NCI-H2081 (cell line): ENCODE data around the gene HOXB2.
"Not testable (repeated sequence)": the region's sequence is repeated elsewhere in the genome, so short reads cannot be mapped to it uniquely, and the experiment has no call there.

ENCODE experiments used
- DNase-seq, 2 experiments: peaks; one replicate each; lab custom pipeline; 2025; lab: John Stamatoyannopoulos, UW

Gene HOXB2

DNA sequence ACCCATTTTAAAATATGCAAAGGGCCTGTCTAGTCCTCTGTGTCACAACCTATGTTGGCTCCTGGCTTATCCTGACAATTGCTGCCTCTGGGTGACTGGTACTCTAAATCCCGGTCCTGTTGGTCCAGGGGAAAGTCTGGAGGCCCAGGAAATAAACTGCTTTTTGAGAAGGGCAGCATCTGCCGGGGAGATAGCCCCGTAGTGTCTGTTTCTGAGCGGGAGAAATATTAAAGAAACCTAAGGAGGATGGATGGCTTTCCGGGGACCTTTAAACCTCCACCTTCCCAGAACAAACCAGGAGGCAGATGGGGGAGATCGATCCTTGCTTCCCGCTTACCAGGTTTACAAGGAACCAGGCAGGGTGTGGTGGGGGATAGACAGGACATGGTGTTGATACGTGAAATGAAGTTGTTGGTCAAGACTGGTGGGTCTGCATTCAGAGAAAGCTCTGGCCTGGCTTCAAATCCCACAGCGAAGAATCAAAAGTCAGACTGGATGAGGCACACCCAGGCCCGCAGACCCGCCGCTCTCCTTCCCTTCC, 3.8 kb downstream of the HOXB2 start:
- DNase-seq = no peak

DNA sequence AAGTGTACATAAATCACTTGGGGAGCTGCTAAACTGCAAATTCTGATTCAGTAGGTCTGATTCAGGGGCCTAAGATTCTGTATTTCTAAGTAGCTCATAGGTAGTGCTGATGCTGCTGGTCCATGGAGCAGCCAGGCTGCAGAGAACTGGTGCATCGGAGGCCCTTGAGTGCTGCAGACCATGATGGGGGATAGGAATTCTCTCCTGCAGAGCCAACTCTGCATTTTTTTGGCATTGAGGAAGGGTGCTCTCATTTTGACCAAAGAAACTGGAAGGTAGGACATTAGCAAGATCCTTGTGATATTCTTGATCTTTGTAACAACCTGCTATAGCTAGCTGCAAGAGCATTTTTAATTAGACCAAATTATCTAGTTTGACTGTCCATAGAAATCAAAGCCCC, 4.7 kb downstream of the HOXB2 start:
- DNase-seq = no peak

DNA sequence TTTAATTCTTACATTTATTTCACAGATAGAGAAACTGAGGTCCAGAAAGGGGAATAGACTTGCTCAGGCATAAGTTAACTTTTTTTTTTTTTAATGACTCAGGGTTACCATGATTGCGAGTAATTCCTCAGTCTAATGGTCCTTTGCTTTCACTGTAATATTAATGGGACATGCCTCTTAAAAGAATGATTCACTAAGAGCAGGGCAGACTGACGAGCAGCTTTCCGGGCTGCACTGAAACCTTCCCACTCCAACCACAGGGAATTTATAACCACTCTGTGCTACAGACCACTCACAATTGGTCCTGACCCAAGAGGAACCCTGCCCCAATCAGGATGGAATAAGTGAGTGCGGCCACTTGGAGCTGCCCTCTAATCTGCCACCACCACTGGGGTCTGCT, 5.7 kb downstream of the HOXB2 start:
- no peak for DNase-seq

DNA sequence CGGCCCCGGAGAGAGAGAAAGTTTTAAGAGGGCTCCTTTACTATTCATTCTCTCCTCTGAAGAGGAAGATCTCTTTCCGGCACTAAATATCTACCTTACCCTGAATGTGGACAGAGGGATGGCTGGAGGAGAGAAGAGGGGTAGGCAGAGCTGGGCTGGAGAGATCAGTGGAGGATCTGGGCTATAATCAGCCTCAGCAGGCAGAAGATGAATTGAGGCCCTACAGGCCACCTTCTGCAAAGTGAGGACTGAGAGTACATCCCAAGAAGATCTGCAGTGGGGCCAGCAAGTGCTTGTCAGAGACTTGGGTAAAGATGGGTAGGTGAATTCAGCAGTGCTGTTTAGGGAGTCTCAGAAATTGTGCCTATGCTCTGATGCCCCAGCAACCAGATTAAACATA, 7.6 kb downstream of the HOXB2 start:
- no peak for DNase-seq

DNA sequence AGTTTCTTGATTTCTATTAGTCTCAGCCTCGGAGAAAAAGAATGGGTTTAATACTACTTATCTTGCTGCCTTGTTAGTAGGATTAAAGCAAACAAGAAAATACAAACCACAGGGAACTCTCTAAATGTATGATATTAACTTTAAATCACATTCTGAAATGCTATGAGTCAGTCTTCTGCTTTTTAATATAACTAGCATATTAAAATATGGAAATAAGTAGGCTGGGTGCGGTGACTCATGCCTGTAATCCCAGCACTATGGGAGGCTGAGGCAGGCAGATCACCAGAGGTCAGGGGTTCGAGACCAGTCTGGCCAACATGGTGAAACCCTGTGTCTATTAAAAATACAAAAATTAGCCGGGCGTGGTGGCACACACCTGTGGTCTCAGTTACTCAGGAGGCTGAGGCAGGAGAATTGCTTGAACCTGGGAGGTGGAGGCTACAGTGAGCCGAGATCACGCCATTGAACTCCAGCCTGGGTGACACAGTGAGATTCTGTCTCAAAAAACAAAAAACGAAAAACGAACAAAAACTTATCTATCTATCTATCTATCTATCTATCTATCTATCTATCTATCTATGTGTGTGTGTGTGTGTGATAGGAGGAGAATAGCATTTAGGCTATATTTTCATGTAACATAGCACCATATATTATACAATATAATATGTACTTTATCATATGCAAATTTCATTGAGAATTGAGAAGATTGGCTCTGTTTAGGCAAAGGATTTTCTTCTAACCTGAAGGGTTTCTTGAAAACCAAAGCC, 8.9 kb downstream of the HOXB2 start:
- DNase-seq = not testable (repeated sequence)

DNA sequence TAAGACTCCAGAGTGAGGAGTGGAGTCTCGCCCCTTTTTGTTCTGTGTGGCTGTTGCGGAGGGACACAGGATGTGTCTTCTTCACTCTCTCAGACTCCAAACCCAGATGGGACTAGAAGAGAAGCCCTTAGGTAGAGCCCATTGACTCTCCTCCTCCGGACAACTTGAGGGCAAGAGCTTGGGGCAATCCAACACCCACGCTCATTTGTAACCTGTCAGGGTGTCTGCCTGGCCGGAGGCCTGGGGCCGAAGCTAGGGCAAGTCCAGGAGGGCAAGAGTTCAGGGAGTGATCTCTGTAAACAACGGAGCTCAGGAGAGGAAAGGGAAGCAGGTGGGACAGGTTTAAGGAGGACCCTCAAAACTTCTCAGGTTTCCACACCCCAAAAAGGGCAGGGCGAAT, 12.6 kb downstream of the HOXB2 start:
- no peak for DNase-seq

DNA sequence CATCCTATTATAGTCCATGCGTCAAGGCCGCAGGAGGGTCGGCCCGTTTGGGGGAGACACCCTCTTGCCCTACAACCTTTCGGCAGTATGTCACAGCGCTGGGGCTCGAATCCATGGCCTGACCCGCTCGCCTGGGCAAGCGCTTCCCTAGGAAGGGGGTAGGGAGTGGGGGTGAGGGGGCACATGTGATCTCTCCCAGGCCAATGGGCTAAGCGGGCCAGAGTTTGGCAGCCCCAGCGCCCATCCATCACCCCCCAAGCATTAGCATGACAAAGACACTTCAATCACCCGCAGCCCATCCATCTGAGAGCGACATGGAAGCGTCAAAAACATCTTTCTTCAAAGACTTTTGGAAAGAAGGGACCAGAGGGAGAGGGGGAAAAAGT, 14.0 kb downstream of the HOXB2 start, which contains the start of gene HOXB1:
TSS of gene HOXB1 (minus strand) at position 125 of the 386 bp plus-strand sequence. CDS start at position 18, 107 bp downstream.
- no peak for DNase-seq

DNA sequence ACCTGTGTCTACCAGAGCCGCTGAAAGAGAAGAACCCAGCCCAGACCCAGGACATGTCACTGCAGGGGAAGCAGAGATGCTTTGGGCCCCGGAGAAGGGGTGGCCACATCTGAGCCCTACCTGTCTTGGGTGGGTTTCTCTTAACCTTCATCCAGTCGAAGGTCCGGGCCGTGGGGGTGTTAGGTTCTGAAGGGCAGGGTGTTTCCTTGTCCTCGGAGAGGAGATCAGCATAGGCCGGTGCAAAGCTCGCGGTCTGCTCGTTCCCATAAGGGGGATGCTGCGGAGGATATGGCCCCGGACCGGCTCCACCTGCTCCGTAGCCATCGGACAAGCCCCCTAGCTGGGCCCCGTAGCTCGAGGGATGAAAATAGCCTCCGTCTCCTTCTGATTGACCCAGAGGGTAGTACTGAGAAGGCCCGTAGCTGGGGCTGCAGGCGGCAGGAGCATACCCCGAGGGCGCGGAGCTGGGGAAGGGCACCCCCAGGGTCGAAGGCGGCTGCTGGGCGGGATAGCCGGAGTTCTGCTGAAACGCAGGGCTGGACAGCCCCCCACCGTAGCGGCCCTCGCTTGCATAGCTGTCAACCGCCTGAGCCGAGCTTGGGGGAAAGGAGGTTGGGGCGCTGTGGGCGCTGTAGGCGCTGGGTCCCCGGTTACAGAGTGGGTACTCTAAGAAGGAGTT, 14.6 kb downstream of the HOXB2 start:
- no peak for DNase-seq

DNA sequence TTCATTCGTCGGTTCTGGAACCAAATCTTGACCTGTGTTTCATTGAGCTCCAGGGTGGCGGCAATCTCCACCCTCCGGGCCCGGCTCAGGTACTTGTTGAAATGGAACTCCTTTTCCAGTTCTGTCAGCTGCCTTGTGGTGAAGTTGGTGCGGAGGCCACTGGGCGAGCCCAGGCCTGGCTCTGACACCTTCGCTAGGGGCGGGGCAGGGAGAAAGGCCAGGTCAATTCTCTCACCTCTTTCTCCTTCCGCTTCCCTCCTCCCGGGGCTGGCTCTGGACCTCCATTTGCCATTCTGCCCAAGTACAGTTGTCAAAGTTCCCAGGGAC, 15.3 kb downstream of the HOXB2 start:
- DNase-seq = no peak

DNA sequence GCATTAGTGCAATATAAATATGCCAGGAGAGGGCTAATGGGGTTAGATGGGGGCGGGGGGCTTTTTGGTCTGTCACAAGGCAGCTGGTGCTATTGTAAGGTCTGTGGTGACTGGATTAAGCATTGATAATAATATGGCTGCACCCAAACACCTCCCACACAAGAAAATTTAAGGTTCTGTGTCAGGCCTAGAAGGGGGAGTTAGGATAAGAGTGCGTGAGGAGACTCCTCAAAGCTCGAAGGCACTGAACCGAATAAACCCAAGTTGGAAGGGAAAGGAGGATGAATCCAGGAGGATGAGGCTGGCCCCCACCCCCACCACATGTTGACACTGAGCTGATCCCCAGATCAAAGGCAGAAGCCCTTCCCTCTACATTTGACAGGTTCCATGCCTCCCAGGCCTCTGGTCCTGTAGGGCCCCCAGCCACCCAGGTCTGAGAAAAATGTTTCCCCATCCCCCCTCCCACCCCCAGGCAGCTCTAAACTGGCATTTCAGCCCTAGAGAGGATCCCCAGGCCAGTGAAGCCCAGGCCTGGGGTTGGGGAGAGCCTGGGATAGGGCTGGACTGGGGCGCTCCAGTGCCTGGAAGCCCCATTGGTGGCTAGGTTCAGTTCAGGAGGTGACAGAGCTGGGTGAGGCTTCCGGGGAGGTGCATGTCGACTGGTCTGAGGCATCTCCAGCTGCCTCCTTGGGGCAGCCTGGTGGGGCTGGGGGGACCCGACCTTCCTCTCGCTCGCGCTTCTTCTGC, 15.8 kb downstream of the HOXB2 start:
- DNase-seq = no peak

DNA sequence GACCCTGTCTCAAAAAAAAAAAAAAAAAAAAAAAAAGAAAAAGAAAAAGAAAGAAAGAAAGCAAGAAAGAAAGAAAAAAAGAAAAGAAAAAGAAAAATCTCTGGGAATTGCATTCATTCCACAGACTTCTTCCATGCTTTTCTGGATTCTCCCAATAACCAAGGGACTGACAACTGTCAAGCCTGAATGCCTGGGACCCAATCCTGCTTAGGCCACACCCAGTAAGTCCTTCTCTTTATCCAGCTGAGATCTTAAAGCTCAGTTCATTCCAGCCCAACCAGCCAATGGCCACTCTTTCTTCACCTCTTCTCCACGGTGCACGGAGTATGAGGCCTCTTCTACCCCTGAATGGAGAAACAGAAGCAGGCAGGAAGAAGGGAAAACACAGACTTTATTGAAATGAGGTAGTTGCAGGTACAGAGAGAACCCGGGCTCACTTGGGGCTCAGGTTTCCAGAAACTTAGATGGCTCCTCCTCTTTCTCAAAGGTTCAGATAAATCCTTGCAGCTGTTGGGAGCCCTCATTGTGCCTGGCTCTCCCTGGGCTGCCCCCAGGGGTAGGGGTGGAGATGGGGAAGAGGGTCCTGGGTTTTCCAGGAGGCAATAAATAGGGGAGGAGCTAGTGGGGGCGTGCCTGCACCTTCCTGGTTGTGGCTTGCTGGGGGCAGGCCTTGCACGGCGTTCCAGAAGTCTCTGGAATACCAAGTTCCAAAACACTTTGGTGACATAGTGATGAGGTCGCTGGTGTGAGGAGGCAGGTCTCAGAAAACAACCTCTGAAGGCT, 16.6 kb downstream of the HOXB2 start:
- no peak for DNase-seq

DNA sequence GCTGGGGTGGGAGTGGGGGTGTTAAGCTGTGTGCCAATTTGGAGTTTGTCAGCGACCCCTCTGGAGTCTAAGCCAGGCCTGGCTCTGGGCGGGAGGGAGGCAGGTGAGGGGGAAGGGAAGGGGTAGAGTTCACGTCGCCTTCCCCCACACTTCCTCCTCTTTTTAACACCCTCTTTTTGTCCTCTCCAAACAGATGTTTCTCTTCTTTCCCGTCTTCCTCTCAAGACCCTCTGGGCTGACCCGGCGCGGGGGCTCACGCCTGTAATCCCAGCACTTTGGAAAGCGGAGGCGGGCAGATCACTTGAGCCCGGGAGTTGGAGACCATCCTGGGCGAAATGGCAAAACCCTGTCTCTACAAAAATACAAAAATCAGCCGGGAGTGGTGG, 17.4 kb downstream of the HOXB2 start:
- DNase-seq = no peak

DNA sequence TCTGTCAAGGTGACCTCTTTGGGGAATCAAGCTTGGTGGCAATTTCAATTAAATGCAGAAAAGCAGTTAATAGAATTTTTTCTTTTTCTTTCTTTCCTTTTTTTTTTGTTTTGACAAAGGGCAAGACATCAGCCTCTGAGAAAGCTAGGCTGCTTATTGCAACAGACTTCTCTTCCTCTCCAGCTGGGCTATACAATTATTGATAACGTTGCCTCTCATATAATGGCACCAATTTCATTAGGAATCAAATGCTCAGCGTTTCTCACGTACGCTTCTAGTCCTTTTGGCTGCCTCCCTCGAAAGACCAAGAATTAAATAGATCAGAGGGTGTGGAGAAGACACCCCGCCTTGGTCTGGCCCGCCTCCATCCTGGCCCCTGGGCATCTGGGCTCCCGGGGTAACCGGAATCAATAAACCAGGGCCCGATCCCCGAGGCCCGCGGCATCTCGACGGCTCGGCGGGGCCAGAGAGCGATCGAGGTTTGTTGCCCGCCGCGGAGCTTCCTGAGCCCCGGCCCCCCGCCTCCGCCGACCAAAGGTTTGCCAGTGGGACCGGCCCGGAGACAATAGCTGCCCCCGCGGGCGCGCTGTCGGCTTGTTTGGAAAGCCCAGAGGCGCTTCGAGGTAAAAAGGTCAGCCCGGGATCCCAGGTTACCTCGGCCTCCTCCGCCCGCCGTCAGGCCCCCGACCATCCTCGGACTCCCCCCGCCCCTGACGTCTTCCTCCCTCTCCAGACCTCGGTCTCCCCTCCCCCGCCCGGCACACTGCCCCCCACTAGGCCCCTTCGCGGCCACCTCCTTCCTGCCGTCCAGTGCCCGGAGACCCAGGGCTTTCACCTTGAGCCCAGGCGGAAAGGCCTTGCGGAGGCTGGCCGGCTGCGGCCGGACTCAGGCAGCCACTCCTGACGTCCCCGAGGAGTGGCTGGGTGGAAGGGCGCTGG, 18.0 kb downstream of the HOXB2 start:
- no peak for DNase-seq

DNA sequence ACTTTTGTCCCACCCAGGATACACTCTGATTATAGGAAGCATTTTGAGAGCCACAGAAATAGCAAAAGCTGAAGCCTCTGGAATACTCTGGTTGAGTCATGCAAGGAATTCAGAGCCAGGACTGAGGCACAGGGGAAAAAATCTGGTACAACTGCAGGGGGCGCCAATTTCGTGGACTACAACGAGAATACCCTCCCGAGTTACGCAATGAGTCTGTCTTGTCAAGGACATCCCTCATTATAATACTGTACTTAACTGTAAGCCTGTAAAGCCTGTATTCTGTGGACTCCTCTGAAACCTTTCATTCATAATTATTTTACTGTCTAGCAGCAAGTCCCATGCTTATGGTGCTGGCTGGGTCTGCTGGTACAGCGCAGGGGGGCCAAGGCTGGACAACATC, 21.9 kb downstream of the HOXB2 start:
- no peak for DNase-seq

DNA sequence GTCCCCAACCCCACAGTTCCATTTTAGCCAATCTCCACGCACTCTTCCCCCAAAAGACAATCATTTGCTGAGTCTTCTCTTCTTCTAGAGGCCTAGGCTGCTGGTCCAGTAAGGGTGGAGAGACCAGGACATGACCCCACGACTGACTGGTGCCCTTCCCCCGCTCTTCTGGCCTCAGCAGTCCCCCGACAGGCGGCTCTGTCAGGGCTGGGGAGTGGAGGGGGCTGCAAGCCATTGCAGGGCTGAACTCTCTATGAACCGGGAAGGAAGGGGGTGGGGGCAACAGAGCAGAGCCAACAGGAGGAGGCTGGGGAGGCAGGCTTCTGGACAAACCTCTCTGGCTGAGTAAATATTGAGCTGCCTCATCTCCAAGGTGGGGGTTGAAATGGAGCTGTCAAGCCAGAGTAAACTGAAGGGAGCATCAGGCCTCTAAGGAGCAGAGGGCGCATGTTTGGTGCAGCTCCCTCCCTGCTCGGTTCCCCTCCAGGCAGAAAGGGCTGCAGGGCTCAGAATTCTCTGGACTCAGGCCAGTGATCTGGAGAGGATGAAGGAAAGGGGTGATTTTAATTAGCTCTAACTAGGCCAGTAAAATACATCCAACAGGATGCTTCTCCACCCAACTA, 22.8 kb downstream of the HOXB2 start:
- peak; percentile 62 for DNase-seq

DNA sequence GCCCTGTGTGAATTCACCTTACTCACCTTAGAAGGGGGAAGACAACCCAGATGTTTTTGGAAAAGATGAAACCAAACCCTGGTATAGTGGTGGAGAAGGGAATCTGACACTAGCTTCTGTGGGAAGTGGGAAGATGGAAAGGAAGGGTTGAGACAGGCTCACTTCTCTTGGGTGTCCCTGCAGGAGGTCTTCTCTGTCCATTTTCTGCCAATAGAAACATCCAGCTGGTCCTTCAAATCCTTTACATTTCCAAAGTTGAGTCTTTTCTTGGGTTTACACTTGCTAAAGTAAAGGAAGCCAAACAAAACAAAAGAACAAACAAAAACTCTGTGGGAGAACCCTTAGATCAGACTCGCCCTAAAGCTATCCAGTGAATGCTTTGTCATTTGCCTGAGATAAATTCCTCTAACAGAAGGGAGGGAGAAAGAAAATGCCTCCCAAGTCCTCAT, 24.3 kb downstream of the HOXB2 start:
- no peak for DNase-seq

DNA sequence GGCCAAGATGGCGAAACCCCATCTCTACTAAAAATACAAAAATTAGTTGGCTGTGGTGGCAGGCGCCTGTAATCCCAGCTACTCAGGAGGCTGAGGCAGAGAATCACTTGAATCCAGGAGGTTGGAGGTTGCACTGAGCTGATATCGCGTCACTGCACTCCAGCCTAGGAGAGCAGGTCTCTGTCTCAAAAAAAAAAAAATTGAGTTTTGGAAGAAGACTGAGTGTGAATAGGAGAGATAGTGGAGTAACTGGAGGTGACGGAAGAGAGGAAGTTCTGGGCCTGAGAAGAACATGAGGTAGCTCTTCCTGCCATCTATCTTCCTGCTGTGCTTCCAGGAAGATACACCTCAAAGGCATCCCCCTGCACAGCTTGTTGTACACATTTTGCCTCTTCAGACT, 25.5 kb downstream of the HOXB2 start:
- no peak for DNase-seq

DNA sequence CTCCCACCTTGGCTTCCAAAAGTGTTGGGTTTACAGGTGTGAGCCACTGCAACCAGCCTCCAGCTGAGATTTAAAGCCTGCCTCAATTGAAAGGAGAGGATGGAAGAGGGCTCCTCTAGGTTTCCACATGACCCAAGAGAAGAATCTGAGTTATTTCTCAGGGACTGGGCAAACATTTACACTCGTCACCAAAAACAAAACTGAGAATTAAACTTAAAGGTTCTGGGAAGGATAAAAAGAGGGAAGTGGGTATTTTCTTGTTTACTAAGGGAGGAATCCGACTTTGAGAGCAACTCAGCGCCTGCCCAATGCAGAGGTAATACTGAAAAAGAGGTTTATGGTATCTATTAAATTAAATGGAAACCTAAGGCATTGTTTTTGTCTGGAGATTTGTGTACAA, 27.4 kb downstream of the HOXB2 start:
- no peak for DNase-seq

DNA sequence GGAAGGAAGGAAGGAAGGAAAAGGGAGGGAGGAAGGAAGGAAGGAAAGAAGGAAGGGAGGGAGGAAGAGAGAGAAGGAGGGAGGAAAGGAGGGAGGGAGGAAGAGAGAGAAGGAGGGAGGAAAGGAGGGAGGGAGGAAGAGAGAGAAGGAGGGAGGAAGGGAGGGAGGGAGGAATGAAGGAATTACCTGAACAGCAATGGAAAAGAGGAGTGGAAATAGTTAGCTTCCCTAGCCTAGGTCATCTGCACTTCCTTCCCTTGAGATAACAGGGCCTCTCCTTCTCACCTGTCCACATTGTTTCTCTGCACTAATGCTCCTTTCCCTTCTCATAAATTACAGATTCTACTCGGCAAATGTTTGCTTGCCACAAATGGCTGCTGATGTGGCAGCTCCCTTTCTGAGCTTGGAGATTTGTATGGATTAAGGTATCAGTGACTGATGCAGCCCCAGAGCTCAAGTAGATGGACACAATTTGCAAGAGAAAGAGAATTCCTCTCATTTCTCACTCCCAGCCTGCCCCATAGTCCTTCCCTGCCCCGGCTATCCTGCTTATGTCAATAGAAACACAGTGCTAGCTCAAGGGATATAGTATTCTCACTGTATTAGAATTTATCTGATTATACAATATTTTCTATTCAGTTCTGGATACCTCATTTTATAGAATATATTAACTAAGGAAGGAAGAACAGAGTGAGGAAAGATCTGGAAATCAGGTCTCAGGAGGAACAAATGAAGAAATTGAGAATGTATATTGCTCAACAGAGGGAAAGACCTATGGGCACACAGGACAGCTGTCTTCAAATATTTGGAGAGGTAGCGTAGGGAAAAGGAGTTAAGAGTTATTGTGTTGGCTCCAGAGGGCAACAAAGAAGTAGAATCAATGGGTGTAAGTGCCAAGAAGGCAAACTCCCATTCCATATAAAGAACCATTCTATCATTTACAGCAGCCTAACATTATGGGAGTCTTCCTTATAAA, 28.7 kb downstream of the HOXB2 start:
- DNase-seq = no peak
